Right hindlimb (tissue), 1 donor: ENCODE measurements around the gene DRC1.
A peak's percentile ranks its signal among the peaks of the same experiment; 100 is the strongest.

ENCODE experiments used
- DNase-seq: peaks from one replicate; pipeline ENCODE4 v3.0.0-alpha.2; 2018

The DRC1 gene

DNA sequence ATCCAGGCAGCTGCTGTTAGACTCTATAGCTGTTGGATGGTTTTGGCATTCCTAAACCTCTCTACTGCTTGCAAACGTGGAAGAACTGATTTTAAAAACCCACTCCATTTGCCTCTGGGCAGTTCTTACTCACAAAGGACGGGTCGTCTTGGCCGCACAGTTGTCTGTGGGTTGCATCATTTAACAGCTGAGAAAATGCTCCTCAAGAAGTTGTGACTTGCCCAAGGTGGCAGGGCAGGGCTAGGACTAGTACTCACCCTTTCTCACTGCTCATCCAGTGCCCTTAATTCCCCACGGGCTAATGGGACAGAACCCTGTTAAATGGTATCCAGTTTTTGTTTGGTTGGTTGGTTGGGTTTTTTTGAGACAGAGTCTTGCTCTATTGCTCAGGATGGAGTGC, 997 bp upstream of the DRC1 start:
- no peak for DNase-seq

DNA sequence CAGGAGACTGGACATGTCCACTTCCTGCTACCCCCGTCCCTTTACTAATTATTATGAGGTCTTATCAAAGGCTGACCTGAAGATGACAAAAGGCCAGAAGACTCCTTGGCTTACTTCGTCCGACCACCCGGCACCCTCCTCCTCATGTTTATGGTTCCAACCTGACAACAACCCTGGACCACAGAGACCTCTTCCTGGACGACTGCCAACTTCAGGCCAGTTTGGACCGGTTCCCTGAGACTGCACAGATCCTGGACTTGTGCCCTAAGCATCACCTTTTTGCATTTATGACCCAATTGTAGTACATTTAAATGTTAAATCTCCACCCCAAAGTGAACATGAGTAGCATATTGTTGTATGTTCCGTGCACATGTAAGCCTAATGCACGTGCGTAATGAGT, 5.8 kb downstream of the DRC1 start:
- no peak for DNase-seq

GRCh38 chr2:26409785-26410184, 8.1 kb downstream of the DRC1 start:
- DNase-seq, result no peak

- DNase-seq, result no peak
Observed at GRCh38 chr2:26410764-26411243, 9.1 kb downstream of the DRC1 start.

DNA sequence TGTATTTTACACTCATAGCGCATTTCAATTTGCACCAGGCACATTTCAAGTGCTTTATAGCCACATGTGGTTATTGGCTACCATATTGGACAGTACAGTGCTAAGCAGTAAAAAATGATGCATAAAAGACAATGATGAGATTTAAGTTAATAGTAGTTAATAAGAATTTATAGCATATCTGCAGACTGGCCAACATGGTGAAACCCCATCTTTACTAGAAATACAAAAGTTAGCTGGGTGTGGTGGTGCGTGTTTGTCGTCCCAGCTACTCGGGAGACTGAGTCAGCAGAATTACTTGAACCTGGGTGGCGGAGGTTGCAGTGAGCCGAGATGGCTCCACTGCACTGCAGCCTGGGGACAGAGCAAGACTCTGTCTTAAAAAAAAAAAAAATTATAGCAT, 9.7 kb downstream of the DRC1 start:
- no peak for DNase-seq

DNA sequence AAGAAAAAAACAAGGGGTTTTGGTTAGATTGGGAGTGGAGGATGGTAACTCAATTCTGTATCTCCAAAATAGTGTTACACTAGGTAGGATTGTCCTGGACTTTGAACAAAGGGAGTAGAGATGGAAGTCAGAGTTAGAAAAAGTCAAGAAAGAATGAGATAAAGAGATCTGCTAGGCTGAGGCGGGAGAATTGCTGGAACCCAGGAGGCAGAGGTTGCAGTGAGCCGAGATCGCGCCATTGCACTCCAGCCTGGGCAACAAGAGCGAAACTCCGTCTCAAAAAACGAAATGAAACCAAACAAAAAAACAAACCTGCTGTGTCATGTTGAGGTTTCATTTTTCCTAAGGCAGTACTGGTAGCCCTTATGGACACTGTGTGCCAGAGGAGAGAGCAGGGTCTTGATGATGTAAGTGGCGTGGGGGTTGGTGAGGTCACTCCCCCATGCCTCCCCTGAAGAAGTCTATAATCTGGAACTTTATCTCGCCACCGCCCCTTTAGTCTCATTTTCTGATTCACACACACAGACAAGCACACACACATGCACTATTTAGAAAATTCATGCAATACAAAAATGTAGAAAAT, 10.5 kb downstream of the DRC1 start:
- DNase-seq, result no peak

DNA sequence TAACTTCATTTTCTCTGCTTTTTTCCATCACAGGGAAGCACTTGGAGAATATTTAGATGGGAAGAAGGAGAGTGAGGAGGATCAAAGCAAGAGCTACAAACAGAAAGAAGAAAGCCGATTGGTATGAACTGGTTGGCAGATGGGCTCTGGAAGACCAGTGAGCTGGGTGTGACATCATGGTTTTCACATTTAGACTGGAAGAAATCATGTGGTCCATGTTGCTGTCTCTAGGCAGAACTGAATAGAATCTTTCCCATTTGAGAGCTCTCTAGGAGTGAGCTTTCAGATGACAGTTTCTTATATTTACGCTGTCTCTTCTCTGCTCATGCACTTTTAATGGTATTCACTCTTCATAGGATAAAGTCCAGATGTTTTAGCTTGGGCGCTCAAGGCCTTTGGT, 12.6 kb downstream of the DRC1 start:
- no peak for DNase-seq

- DNase-seq, result no peak
Observed at GRCh38 chr2:26421961-26422360, 20.2 kb downstream of the DRC1 start.

DNA sequence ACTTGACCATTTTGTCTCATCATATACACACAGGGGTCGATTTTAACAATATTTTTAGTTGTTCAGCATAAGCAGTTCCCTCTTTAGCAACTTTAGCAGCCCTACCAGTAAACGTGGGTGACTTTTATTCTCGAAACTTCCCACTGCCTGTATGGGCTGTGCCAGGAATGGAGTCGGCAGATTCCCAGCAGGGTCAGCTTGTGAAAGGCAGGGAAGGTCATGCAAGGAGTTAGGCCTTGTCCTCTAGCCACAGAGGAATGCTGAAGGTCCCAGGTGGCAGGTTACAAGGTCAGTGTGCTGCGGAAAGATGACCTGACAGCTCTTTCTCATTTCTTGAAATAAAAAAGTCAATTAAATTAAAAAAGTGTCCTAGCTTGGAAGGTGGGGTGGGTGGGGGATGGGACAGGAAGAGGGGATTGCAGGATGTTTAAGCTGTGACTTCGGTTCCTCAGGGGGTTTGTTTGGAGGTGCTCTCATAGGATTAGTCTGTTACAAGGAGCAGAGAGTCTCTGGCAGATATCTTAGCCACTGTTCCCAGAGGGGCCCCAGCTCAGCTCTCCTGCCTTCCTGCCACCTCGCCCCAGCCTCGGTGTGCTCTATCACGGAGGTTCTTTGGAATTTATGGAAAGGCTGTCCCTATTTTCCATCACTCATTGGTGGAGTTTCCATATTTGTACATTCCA, 21.4 kb downstream of the DRC1 start:
- DNase-seq, result no peak

GRCh38 chr2:26423750-26424149, 22.0 kb downstream of the DRC1 start:
- no peak for DNase-seq

DNA sequence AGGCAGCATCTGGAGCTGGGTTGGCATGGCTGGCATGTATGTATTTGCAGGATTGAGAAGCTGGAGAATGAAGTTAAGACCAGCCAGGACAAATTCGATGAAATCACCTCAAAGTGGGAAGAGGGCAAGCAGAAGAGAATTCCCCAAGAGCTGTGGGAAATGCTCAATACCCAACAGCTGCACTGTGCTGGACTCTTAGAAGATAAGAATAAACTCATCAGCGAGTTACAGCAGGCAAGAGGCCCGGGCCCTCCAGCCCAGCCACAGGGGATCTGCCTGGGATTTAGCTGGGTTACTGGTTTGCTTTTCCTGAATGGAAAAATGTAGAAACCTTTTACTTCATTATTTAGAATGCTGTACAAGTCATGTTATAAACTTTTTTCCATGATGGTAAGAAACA, 22.5 kb downstream of the DRC1 start:
- no peak for DNase-seq

- DNase-seq, result no peak
Observed at GRCh38 chr2:26428846-26429245, 27.1 kb downstream of the DRC1 start.

GRCh38 chr2:26429779-26430578, 28.3 kb downstream of the DRC1 start:
- DNase-seq, result peak; percentile 49

GRCh38 chr2:26430826-26431225, 29.1 kb downstream of the DRC1 start:
- DNase-seq, result no peak

DNA sequence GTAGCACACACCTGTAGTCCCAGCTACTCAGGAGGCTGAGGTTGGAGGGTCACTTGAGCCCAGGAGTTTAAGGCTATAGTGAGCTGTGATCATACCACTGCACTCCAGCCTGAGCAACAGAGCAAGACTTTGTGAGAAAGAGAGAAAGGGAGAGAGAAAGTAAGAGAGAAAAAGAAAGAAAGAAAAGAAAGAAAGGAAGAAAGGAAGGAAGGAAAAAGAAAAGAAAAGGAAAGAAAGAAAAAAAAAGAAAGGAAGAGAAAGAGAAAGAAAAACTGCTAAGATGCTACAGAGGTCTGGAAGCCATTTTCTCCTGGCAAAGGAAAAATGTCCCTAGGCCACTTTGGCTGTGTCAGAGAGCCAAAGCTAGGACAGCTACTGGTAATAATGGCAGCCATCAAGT, 30.6 kb downstream of the DRC1 start:
- DNase-seq, result no peak

DNA sequence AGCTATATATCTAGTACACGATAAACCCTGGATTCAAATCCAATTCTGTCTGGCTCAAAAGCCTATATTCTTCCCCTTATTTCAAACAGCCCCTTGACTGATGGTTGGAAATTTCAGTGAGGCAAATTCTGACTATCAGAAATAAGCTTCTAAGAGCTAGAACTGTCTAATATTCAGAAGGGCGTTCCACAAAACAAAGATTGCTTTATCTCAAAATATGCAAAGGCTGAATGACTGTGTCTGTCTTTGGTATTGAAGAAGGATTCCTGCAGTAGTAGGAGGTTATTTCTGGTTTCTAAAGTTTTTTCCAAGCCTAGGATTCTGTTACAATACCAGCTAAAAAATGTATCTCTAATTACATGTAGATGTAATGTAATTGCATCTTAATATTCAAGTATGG, 31.1 kb downstream of the DRC1 start:
- DNase-seq, result no peak

DNA sequence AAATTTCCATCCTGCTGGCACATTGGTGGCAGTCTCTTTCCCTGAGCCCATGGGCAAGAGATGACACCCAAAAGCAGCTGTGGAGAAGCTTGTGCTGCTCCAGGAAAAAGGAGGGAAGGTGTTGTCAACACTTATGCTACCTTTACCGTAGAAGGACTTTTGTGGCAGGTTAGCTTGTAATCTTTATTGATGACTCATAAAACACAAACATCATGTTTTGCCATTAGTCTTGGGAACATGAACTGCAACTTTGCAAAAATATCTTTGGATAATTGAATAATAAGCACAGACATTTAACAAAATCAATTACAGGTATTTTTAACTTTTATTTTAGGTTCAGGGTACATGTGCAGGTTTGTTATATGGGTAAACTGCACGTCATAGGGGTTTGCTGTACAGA, 33.4 kb downstream of the DRC1 start:
- no peak for DNase-seq

GRCh38 chr2:26438526-26438925, 36.8 kb downstream of the DRC1 start:
- no peak for DNase-seq

GRCh38 chr2:26438926-26439325, 37.2 kb downstream of the DRC1 start:
- DNase-seq, result no peak

GRCh38 chr2:26442301-26442700, 40.6 kb downstream of the DRC1 start:
- DNase-seq, result no peak

DNA sequence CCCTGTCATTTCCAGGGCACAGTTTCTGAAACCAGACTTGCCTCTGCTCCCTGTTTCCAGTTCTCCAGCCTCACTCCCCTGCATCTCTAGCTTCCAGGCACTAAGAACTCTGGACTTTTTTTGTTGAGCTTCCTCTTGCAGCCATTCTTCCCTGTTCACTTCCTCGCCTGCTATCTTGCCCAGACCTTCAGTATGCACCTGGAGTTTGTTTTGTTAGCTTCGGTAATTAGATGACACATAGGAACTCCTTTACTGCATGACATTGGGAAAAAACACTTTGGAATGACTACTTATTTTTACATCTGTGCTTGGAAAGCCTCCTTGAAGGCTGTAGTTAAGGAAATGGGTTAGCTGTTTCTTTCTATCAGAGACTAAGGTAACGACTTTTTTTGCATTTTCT, 41.0 kb downstream of the DRC1 start:
- DNase-seq, result no peak

DNA sequence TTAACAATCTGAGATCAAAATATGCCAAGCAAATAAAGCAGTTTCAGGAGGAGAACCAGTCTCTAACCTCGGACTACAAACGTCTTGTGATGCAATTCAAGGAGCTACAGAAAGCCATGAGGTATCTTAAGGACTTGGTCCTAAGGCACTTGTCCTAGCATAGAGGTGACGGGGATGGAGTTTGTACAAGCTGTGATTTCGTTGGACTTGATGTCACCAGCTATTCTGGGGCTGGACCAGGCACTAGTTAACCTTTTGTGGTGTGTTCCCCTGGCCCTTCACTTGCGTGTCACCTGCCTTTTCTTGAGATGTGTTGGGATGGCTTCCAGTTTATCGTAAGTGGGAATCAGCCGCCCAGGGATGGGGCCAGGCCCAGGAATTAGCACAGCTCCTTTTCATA, 42.5 kb downstream of the DRC1 start:
- no peak for DNase-seq

DNA sequence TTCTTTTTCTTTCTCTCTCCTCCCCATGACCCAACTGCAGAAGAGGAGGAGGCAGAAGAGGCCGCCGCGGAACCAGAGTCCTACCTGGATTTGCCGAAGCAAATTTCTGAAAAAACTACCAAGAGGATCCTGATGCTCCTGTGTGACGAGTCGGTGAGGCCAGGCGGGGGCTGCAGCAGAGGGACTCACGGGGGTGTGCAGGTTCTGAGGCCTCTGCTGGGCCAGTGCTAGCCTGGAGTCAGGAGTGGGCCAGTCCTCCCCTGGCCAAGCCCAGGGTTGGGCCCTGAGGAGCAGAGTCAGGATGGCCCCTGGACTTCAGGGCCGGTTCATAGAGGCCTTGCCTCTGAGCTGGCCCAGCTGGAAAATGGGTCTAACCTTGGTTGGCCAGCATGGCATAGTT, 46.9 kb downstream of the DRC1 start:
- DNase-seq, result no peak
